HG03060 (cell line): Measurements from ENCODE around the gene JMJD6.
"Not testable (repeated sequence)": the region's sequence is repeated elsewhere in the genome, so short reads cannot be mapped to it uniquely, and the experiment has no call there.

Experiments
- ATAC-seq: cut with Tn5 transposase; IDR thresholded peaks from one replicate; pipeline ENCODE4 v1.9.1; 2021; ENCODE audit warnings: low read depth, moderate number of reproducible peaks; ENCODE audit not compliant: unreplicated experiment

JMJD6 gene

DNA sequence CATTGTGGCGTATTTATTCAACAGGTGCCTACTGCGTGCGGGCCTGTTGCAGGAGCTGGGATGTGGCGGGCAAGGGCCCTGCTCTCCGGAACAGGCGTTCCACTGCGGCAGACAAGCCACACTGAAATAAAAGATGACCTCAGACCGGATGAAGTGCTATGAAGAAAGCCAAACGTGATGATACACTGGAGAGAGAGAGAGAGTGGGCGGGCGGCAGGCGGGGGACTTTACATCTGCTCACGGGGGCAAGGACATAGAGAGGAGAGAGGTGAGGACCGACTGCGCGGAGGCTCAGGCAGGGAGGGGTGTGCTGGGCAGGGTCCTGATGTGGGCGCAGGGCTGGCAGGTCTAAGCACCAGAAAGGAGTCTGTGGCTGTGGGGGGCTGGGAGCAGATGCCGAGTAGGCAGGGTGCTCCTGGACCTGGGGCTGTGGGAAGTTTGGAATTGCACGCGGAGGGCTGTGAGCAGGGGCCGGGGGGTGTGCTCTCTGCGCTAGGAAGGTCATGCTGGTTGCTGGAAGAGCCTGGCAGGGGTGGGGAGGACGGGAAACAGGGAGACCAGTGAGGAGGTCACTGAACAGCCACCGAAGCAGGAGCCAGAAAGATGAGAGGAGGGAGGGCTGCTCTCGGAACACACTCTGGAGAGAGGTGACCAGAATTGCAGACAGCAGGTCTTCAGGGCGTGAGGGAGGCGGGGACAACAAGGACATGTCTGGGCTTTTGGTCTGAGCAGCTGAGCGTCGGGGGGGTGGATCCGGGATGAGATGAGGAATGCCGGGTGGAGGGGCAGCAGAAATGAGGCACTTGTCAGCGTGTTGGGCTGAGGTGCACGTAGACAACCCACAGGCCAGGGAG, 25.6 kb downstream of the JMJD6 start:
- ATAC-seq = no peak

DNA sequence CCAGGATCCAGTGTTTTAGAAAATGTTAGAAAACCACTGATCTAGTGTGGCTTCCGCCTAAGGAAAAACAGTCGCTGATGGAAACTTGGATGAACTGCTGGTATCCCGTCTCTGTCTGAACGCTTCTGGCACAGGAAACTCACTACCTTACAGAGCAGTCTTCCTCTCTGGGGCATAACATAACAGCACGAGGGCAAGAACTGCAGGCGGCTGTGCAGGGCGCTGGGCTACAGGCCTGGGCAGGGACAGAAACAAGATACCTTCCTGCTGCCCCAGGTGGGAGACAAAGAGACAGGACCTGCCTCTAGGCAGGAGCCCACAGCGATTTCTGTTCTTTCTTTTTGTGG, 26.2 kb downstream of the JMJD6 start:
- ATAC-seq = no peak

DNA sequence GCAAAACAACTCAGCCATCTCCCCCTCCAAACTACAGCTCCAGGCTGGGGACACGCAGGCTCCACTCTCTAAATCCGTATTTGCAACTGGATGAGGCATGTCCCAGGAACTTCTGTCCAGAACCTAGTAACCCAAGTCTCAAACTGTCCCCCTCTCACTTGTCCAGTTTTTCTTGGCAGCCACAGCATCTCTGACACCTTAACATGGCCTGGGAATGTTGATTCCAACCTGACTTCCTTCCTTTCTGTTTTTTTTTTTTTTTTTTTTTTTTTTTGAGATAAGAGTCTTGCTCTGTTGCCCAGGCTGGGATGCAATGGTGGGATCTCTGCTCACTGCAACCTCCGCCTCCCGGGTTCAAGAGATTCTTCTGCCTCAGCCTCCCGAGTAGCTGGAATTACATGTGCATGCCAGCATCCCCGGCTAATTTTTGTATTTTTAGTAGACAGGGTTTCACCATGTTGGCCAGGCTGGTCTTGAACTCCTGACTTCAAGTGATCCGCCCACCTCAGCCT, 27.9 kb downstream of the JMJD6 start:
- ATAC-seq = not testable (repeated sequence)

DNA sequence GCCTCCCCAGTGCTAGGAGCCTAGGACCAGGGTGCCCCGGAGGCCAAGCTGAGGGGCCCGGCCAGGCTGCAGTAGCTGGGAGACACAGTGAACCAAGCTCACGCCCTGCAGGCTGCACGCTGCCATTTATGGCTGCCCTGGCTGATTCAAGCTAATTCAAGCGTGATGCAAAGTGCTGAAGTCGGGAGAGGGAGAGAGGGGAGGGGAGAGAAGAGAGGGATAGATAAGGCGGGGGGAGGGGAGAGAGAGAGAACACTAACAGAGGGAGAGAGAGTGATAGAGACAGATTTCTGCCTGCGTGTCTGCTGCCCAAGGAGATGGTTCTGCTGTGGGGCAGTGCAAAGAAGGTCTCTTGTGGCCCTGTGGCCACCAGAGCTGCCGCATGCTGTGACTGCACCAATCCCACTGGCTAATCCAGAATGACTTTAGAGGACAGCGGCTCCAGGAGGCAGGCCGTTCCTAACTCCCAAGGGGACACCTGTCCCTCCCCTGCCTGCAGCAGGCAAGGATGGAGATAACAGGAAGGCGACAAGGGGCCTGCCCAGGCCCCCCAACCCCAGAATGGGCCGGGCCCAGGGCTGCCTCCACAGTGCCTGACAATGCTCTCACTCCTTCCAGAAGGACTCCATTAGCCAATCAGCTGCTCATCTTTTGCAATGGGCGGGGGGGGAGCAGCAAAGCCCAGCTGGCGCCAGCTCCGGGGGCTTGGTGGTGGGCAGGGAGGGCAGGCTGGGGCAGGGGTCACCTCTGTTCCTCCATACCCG, 28.5 kb downstream of the JMJD6 start:
- ATAC-seq = no peak

DNA sequence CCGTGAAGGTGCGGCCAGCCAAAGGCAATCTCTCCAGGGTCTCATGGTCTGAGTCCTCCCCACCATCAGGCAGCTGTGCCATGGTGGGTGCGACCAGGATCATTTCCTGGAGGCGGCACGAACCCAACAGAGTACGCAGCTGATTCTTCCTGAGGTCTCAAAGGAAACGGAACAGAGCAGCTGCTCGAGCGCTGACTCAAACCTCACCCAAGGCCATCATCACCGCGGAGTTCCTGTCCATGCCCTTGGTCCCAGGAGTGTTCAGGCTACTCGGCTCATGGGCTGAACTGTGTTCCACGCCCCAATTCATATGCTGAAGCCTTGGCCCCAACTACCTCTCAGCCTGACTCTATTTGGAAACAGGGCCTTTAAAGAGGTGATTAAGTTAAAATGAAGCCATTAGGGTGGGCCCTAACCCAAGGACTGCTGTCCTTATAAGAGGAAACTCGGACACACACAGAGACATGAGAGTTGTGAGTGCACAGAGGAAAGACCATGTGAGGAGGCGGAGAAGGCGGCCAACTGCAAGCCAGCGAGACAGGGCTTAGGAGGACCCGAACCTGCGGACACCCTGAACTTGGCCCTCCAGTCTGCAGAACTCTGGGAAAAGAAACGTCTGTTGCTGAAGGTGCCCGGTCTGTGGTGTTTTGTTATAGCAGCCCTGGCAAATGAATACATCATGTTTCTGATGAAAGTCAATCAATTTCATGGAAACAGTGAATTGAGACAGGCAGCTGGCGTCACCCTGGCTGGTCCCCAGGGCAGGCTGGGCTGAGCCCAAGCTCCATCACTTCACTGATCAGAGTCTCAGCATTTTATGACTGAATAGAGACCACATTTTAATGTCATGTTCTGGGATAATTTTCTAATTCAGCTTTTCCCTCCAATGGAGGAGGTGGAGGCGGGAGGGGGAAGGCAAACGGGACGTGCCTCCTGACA, 29.4 kb downstream of the JMJD6 start:
- no peak for ATAC-seq

DNA sequence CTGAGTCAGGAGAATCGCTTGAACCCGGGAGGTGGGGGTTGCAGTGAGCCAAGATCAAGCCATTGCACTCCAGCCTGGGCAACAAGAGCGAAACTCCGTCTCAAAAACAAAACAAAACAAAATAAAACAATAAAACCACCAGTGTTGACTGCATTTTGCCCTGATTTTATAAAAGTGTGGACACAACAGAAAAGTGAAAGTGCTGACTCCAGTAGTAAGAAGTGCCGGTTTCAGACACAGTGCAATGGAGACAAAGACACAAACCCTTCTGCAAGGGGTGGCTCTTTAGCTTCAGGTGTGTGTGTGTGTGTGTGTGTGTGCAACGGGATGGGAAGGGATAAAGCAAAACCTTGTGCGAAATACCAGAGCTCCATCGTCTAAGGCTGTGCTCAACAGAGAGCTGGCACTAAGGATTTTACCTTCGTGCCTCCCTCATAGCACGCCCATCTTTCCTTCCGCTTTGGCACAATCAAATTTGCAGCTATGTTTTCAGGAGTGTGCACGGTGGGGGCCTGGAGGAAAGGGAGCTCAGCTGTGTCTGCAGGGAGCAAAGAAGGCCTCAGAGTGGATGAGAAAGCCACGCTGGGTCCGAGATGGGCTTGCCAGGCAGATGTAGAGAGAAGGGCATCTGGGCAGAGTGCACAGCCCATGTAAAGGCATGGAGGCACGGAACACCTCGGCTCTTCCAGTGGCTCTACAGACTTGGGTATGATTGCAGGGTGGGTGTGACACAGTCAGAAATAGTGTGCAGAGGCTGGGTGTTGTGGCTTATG, 31.2 kb downstream of the JMJD6 start:
- ATAC-seq = no peak

DNA sequence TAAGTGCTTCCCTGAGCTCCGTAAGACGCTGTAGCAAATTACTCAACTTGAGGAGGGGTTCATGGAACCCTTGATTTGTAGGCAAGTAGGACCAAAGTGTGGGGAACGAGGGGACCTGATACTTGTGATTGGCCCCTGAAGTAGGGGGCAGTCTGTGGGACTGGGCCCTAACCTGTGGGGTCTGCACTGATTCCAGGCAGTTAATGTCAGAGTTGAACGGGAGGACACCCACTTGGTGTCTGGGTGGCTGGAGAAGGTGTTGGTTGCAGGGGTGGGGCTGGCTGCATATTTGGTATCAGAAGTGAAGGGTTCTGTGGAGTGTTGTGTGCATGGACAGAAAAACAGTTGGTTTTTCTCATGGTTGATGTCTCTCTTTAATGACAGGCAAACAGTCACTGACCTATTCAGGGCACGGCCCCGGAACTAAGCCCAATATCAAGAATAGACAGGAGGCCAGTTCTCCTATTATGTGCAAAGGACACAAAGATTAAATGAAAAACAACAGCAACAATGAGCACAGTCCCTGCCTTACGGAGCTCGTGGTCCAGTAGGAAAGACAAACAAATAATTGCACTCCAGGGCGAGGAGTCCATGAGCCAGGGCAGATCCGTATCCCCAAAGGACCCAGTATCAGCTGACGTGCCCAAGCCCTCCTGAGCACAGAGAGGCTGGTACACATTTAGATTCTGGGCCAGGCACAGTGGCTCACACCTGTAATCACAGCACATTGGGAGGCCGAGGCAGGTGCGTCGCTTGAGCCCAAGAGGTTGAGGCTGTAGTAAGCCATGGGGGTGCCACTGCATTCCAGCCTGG, 34.8 kb downstream of the JMJD6 start:
- ATAC-seq = no peak

DNA sequence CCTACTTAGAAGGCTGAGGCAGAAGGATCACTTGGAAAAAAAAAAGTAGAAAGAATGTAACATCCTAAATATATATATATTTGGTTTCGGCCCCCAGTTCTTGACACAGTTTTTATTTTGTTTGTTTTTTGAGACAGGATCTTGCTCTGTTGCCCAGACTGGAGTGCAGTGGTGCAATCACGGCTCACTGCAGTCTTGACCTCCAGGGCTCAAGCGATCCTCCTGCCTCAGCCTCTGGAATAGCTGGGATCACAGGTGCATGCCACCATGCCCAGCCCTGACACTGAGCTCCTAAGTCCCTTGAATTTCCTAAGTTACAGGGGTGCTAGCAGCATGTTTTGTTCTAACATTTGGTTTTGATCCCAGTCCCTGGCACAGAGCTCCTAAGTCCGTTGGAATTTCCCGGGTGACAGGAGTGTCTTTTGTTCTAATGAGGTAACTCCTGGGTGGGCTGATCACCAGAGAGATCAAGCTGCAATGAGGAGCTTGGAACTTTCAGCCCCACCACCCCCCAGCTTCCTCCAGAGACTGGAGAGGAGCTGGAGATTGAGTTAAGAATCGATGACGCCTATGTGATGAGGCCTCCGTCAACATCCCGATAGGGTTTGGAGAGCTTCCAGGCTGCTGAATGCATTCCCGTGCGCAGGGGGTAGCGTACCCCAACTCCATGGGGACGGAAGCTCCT, 35.7 kb downstream of the JMJD6 start:
- no peak for ATAC-seq

DNA sequence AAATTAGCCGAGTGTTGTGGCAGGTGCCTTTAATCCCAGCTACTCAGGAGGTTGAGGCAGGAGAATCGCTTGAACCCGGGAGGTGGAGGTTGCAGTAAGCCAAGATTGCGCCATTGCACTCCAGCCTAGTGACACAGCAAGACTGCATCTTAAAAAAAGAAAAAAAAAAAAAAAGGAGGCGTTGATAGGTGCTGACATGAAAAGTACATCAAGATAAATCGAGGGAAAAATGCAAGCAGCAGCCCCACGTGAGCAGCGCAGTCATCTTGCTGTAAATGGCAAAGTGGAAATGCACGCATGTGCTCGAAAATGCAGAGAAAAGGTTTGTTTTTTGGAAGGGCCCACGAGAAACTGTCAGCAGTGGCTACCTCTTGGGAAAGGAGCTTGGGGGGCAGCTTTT, 36.5 kb downstream of the JMJD6 start:
- ATAC-seq = no peak

DNA sequence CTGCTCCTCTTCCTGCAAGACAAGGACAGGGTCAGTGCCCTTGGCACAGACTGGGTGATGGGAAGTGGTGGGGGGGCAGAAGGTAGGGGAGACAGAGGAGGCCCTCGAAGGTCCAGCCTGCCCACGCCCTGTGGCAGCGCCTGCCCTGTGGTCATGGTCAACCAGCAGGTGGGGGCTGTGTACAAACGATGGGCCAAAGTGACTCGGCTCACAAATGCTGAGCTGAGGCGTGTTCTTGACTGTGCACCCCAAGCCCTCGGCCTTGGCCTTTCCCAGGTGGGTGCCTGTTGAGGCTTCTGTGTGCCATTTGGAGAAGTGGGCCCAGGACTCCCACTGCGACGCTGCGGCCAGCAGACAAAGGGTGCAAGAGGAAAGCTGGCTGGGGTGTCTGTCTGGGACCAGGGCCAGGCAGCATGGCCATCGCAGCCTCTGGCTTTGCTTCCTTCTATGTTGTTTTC, 38.2 kb downstream of the JMJD6 start:
- ATAC-seq = no peak

DNA sequence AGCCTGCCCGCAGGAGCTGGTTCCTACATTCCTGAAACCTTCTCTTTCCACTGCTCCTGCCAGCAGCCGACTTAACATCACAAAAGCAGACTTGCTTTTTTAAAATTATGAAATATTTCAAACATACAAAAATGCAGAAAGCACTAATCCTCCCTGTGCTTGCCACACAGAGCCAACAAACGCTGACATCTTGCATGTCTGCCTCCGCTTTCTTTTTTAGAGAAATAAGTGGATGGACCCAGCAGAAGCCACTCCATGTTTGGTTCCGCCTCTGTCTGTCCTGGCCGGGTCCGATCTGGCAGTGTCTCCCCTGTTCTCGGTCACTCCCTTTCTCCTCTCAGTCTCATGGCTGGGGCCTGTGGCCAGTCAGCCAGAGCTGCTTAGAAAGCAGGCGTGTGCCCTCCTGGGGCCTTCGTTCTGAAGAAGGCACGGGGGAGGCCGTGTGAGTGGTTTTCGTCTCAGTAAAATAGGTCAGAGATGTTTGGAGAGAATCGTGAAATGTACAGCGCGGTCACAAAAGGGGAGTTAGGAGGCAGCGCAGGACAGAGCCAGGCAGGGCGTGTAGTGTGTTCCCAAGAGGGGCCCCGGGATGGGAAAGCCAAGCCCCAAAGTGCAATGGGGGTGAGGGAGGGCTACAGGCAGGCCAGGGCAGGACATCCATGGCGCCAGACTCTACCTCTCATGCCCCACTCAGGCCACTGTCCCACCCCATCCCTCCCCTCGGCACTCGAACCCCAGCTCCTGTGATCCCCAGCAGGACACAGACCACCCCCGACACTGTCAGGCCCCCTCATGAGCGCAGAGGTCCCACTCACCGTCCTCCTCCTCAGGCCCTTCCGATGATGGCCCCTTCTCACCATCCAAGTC, 38.9 kb downstream of the JMJD6 start:
- no peak for ATAC-seq

DNA sequence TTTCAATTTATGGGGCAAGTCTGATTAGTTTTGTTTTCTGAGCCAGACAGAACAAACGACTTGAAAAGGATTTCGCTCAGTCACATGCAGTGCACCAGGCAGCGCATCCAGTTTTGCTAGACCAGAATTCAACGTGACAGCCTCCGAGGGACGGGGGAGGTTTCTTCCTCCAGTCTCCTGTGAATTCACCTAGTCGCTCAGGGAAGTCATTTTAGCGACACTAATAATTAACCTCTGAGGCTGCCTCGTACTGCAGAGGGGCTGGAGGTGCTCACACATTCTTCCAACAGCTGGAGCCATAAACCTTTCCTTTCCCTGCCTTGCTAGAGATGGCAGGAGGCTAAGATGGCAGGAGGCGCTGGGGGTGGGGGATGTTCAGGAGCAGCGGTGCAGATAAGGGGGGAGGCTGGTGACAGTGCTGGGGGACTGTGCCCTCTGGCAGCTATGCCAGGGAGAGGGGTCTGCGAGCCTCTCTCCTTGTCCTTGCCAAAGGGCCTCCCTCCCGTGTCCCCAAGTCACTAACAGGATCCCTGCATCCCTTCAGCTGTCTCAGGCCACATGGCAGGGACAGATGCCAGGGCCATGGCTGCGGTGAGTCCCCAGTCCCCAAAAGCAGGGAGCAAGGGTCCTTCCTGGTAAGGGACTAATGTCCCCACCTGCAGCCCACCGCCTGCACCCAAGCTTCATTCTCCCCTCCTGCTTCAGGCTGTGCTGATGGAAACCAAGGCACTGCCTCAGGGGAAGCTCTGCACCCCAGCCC, 39.7 kb downstream of the JMJD6 start:
- no peak for ATAC-seq

DNA sequence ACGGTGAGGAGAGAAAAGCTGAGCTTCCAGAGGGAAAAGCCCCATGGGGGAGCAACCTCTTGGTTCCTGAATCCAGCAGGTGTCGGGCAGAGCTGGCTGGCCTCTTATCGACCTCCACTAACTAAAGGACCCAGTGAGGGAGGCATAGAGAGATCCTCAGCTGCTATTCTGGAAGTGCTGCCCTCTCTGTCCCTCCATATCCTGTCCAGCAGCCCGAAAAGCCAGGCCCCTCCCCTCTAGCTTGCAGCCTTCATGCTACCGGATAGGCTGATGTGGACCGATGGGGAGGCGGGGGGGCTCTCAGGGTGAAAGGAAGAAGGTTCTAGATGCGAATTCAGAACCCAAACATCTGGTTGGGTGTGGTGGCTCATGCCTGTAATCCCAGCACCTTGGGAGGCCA, 40.6 kb downstream of the JMJD6 start:
- no peak for ATAC-seq

DNA sequence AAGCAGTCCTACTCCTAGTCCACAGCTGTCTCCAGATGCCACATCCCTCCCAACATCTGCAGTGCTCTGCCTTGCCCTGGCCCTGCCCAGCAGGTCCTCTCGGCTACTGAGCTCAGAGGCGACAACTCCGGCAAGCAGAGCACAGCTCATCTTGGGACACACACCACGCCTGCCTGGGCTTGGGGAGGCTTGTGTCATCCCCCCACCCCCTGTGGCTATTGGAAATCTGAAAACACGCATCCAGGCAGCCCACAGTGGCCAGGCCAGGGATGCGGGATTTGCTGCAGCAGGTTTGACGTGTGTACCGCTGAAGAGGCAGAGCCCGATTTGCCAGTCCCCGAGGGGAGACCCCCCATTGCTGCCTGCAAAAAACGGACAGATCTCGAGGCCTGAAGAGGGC, 41.0 kb downstream of the JMJD6 start:
- ATAC-seq = no peak

DNA sequence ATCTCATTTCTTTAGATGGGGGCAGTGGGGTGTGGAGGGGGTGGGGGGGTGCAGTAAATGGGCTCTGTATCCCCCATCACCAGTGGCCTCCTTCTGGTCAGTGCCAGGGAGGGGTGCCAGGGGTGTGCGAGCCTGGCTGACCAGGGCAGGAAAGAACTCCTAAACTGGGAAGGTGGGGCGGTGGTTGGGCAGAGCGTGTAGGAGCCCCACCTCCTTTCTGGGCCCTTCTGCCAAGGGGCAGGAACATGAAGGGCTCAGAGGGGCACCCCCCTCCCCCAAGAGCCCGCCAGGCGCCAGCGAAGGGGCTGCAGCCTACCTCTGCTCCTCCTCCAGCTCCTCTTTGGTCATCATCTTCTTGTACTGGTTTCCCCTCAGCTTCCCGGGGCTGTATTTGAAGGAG, 41.6 kb downstream of the JMJD6 start:
- ATAC-seq = no peak

DNA sequence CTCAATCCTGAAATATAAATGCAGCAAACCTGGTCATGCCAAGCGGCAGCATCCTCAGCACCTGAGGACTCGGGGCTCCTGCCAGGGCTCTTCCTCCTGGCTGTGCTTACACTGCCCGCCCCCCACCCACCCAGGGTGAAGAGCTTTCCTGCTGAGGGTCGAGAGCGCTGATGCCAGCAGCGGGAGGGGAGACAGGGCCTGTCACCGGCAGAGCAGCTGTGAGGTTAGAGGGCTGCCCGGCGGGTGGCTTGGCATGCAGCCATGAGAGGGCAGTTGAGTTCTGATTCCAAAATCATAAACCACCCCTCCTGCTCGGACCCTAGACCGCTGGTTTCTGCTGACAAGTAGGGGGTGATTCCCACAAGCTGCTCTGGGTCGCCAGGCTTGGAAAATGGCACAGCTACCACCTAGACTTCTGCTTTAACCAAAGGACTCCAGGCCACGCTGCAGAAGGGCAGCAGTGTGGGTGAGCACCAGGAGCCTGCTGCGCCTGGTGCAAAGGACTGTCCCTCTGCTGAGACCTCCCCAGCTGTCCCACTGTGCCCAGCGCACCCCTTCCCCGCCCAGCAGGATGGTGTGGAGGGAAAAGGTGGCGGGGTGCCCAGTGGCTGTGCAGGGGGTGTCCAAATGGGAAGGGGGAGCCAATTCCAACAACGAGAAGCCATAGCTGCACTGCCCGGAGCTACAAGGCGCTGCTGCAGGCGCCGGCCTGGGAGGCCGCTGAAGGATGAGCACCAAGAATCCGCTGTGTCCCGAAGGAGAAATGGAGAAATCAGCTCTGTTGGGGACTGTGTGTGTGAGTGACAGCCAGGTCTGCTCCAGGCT, 42.3 kb downstream of the JMJD6 start:
- no peak for ATAC-seq
